OCI-LY1 (cell line): ENCODE measurements around the gene PCDH15.

Source experiments
- H2AFZ ChIP-seq: fragments of 200-600 bp; sonication (generic), shearing (Covaris generic); 2 replicates; pipeline ENCODE4 v1.6.0; 2014; ENCODE audit warnings: antibody characterized with exemption, mild to moderate bottlenecking, low read length
- H3F3A ChIP-seq: fragments of 200-600 bp; sonication (generic), shearing (Covaris generic); 2 replicates; pipeline ENCODE4 v1.6.0; 2014; ENCODE audit warnings: mild to moderate bottlenecking, antibody characterized with exemption, low read length, moderate library complexity; ENCODE audit not compliant: insufficient read depth
- H3K27ac ChIP-seq: fragments of 200-600 bp; sonication (generic); 2 replicates; pipeline ENCODE4 v1.5.1; 2014; ENCODE audit warnings: low read length, mixed run types, mild to moderate bottlenecking, low read depth; ENCODE audit not compliant: poor library complexity, severe bottlenecking
- H3K27me3 ChIP-seq: fragments of 200-600 bp; sonication (generic); 2 replicates; pipeline ENCODE4 v1.6.0; 2014; ENCODE audit warnings: antibody characterized with exemption, mild to moderate bottlenecking, low read length, moderate library complexity; ENCODE audit not compliant: insufficient read depth
- H3K36me3 ChIP-seq: fragments of 200-600 bp; sonication (generic); 2 replicates; pipeline ENCODE4 v1.6.1; 2014; ENCODE audit warnings: mild to moderate bottlenecking, antibody characterized with exemption, low read length, moderate library complexity, mixed read lengths; ENCODE audit not compliant: insufficient read depth
- H3K4me1 ChIP-seq: fragments of 200-600 bp; sonication (generic); 2 replicates; pipeline ENCODE4 v1.5.1; 2014; ENCODE audit warnings: mild to moderate bottlenecking, low read length, moderate library complexity; ENCODE audit not compliant: insufficient read depth, severe bottlenecking
- H3K4me2 ChIP-seq: fragments of 200-600 bp; sonication (generic), shearing (Covaris generic); 2 replicates; pipeline ENCODE4 v1.6.1; 2014; ENCODE audit warnings: low read length
- H3K4me3 ChIP-seq: fragments of 200-600 bp; sonication (generic); 2 replicates; pipeline ENCODE4 v1.5.1; 2014; ENCODE audit warnings: low read length, low read depth, mild to moderate bottlenecking, mixed read lengths; ENCODE audit not compliant: poor library complexity, severe bottlenecking
- H3K79me2 ChIP-seq: fragments of 200-600 bp; shearing (Covaris generic); 2 replicates; pipeline ENCODE4 v1.6.1; 2016; ENCODE audit warnings: mixed run types, low read length, mixed read lengths; ENCODE audit not compliant: insufficient read depth
- H3K9ac ChIP-seq: fragments of 200-600 bp; sonication (generic), shearing (Covaris generic); 2 replicates; pipeline ENCODE4 v1.6.1; 2014; ENCODE audit warnings: mild to moderate bottlenecking, low read length, mixed read lengths
- H3K9me2 ChIP-seq: fragments of 200-600 bp; sonication (generic), shearing (Covaris generic); 2 replicates; pipeline ENCODE4 v1.6.1; 2014; ENCODE audit warnings: low read depth, mild to moderate bottlenecking, low read length, mixed read lengths
- H3K9me3 ChIP-seq: fragments of 200-600 bp; shearing (Covaris generic); 2 replicates; pipeline ENCODE4 v1.6.1; 2014; ENCODE audit warnings: low read length, mixed read lengths
- H4K20me1 ChIP-seq: fragments of 200-600 bp; sonication (generic), shearing (Covaris generic); 2 replicates; pipeline ENCODE4 v1.6.0; 2016; ENCODE audit warnings: mild to moderate bottlenecking, low read length; ENCODE audit not compliant: insufficient read depth
- CTCF ChIP-seq: fragments of 200-600 bp; sonication (generic), shearing (Covaris generic); IDR thresholded peaks from 2 replicates; pipeline ENCODE4 v1.5.1; 2017; ENCODE audit warnings: mild to moderate bottlenecking, antibody characterized with exemption, low read length, moderate library complexity, mixed read lengths
- EZH2 ChIP-seq: fragments of 200-600 bp; sonication (generic), shearing (Covaris generic); IDR thresholded peaks from 2 replicates; pipeline ENCODE4 v1.8.0; 2017; ENCODE audit warnings: borderline replicate concordance, mixed run types, mild to moderate bottlenecking, antibody characterized with exemption, low read length, moderate library complexity, mixed read lengths

The PCDH15 gene

GRCh38 chr10:54815583-54815982 is 14.6 kb upstream of the PCDH15 start:
- H3K9me2 ChIP-seq, result no peaks in the 10 kb centered on the region
- no peaks in the 10 kb centered on the region for H3K79me2 ChIP-seq
- H3K4me3 ChIP-seq, result no peak overlapping the region
- H4K20me1 ChIP-seq, result no peaks in the 10 kb centered on the region
- H2AFZ ChIP-seq, result no peak overlapping the region
- no peak overlapping the region for H3K27ac ChIP-seq
- H3K36me3 ChIP-seq, result no peaks in the 10 kb centered on the region
- no peaks in the 10 kb centered on the region for H3F3A ChIP-seq
- H3K9me3 ChIP-seq, result no peaks in the 10 kb centered on the region
- TF ChIP-seq EZH2 (no peak), CTCF (no peak)
- H3K9ac ChIP-seq, result no peak overlapping the region
- H3K4me2 ChIP-seq, result no peak overlapping the region
- no peaks in the 10 kb centered on the region for H3K4me1 ChIP-seq
- H3K27me3 ChIP-seq, result no peaks in the 10 kb centered on the region

GRCh38 chr10:54808186-54808935 is 7.3 kb upstream of the PCDH15 start:
- Histone ChIP-seq H2AFZ (no peak overlapping the region), H3K4me1 (no peaks in the 10 kb centered on the region), H3K79me2 (no peaks in the 10 kb centered on the region), H3K27ac (no peak overlapping the region), H4K20me1 (no peaks in the 10 kb centered on the region), H3K4me3 (no peak overlapping the region), H3K9ac (no peak overlapping the region), H3F3A (no peaks in the 10 kb centered on the region), H3K36me3 (no peaks in the 10 kb centered on the region), H3K4me2 (no peak overlapping the region), H3K9me3 (no peaks in the 10 kb centered on the region), H3K27me3 (no peaks in the 10 kb centered on the region), H3K9me2 (no peaks in the 10 kb centered on the region)
- TF ChIP-seq EZH2 (no peak), CTCF (no peak)

- Histone ChIP-seq H3K36me3 (no peaks in the 10 kb centered on the region), H3K4me1 (no peaks in the 10 kb centered on the region), H2AFZ (no peak overlapping the region), H3K9ac (no peak overlapping the region), H3F3A (no peaks in the 10 kb centered on the region), H3K79me2 (no peaks in the 10 kb centered on the region), H3K9me2 (no peaks in the 10 kb centered on the region), H3K4me2 (no peak overlapping the region), H3K27ac (no peak overlapping the region), H3K4me3 (no peak overlapping the region), H3K27me3 (no peaks in the 10 kb centered on the region), H3K9me3 (no peaks in the 10 kb centered on the region), H4K20me1 (no peaks in the 10 kb centered on the region)
- TF ChIP-seq EZH2, result no peak
- no peak for TF ChIP-seq CTCF
Observed at GRCh38 chr10:54799506-54799905, 1.5 kb downstream of the PCDH15 start.
